Breast epithelium (tissue), 3 donors: Measurements from ENCODE around the gene CDH13.

Experiments
- POLR2A ChIP-seq: fragments of 450-650 bp; IDR thresholded peaks from one replicate; pipeline ENCODE4 v1.6.1; 2016; ENCODE audit warnings: antibody characterized with exemption, mild to moderate bottlenecking, moderate library complexity
- TF ChIP-seq, protein P1 (sequence below), 3 donors: fragments of 450-650 bp; IDR thresholded peaks; one replicate each; pipeline ENCODE4 v1.5.1; 2016 to 2017; ENCODE audit warnings: antibody characterized with exemption in 3 of 3, mild to moderate bottlenecking in 3 of 3, moderate library complexity in 3 of 3

DNA sequence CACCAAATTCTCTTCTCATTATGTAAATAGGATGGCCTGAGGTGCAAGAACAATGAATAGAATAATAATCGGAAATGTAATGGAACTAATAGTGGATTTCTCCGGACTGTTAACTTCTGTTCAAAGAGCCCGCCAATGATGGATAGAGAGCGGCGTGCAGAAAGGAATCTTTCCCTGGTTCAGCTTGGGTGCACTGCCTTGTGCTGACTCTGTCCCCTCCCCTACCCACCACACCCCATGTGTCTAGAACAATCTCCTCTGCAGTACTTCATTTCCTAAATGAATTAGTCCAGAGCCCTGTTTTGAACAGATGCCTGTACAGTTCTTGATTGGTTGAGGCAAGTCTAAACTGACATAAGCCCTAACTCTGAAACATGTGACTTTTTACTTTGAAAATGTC is 125.4 kb downstream of the CDH13 start:
- TF ChIP-seq, protein P1, sequence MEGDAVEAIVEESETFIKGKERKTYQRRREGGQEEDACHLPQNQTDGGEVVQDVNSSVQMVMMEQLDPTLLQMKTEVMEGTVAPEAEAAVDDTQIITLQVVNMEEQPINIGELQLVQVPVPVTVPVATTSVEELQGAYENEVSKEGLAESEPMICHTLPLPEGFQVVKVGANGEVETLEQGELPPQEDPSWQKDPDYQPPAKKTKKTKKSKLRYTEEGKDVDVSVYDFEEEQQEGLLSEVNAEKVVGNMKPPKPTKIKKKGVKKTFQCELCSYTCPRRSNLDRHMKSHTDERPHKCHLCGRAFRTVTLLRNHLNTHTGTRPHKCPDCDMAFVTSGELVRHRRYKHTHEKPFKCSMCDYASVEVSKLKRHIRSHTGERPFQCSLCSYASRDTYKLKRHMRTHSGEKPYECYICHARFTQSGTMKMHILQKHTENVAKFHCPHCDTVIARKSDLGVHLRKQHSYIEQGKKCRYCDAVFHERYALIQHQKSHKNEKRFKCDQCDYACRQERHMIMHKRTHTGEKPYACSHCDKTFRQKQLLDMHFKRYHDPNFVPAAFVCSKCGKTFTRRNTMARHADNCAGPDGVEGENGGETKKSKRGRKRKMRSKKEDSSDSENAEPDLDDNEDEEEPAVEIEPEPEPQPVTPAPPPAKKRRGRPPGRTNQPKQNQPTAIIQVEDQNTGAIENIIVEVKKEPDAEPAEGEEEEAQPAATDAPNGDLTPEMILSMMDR (IDR thresholded peaks at IDR 0.05), result no peak
- no peak for TF ChIP-seq POLR2A
